ENCODE data around the gene ENAM. TPM values are rescaled to one million over a fixed set of nuclear protein-coding genes. Genes with fewer than 3 reads are reported as not detected.
"Not testable (repeated sequence)": the region's sequence is repeated elsewhere in the genome, so short reads cannot be mapped to it uniquely, and the experiment has no call there.

ENAM gene
- total and polyA plus RNA-seq, 4 donors = 0.06 to 0.46 TPM; not detected in 2

DNA sequence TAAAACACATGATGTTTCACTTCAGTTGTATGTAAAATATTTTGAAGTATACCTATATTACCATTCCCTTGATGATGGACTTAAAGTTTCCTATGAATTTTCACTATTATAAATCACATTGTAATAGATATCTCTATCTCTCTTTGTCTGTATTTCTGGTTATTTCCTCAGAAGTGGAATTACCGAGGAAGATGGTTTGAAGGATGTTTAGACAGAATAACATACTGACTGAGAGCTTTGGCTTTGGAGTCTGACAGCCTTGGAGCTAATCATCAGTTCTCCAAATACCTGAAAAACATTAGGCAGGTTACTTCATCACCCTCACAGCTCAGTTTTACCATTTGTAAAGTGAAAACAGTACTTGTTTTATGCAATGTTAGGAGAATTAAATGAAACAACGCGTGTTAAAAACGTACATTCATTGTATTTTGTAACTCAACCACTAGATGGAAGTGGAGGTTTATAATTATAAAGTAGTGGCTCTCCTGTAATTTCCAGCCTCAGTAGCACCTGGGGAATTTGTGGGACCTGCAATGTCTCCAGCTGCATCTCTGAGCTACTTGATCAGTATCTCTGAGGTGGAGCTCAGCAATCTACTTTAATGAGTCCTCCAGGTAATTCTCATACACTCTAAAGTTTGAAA lies 23.4 kb downstream of the ENAM start:
- WGBS (ENCODE audit: insufficient coverage) = no CpG with 5 or more reads among the region's 4 CpGs

DNA sequence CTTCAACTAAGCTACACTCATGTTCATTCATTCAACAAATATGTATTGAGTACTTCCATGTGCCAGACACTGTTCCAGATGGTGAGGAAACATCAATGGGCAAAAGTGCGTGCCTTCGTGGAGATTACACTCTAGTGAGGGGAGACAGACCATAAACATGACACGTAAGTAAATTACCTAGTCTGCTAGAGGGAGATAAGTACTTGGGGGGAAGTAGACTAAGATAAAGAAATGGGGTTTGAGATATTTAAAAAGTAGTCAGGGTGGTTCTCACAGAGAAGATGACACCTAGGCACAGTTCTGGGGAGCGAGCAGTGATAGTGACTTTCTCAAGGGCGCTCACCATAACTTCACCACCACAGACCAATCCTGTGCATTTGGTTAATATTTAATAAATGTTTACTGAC lies 26.1 kb downstream of the ENAM start:
- no peaks in the 10 kb centered on the region for H3K27me3 ChIP-seq (ENCODE audit: control insufficient read depth, insufficient read depth, low read length)
- H3K4me1 ChIP-seq (ENCODE audit: control insufficient read depth, insufficient read depth, low read length) = no peaks in the 10 kb centered on the region
- H3K27ac ChIP-seq (ENCODE audit: low read depth, low read length) = no peak overlapping the region
- no peaks in the 10 kb centered on the region for H3K36me3 ChIP-seq (ENCODE audit: control insufficient read depth, insufficient read depth, low read length)
- no peak for DNase-seq (ENCODE audit: low read depth in 4 of 6, low spot score in 6 of 6)
- 96% methylated on average over 3 of the region's 5 CpGs for WGBS (ENCODE audit: insufficient coverage)
- H3K9me3 ChIP-seq (ENCODE audit: control insufficient read depth, insufficient read depth, low read length) = no peaks in the 10 kb centered on the region
- no peak overlapping the region for H3K4me3 ChIP-seq (ENCODE audit: low read depth, low read length)

More for the DNA sequence above, 23.4 kb downstream of the ENAM start:
- Histone ChIP-seq H3K9me3 (ENCODE audit: control insufficient read depth, insufficient read depth, low read length) (no peaks in the 10 kb centered on the region), H3K4me3 (ENCODE audit: low read depth, low read length) (no peak overlapping the region), H3K27me3 (ENCODE audit: control insufficient read depth, insufficient read depth, low read length) (no peaks in the 10 kb centered on the region), H3K4me1 (ENCODE audit: control insufficient read depth, insufficient read depth, low read length) (no peaks in the 10 kb centered on the region), H3K36me3 (ENCODE audit: control insufficient read depth, insufficient read depth, low read length) (no peaks in the 10 kb centered on the region), H3K27ac (ENCODE audit: low read depth, low read length) (no peak overlapping the region)
- peak in 5 of 6 donors; percentile 6 to 86 (median 21) for DNase-seq (ENCODE audit: low read depth in 4 of 6, low spot score in 6 of 6)

DNA sequence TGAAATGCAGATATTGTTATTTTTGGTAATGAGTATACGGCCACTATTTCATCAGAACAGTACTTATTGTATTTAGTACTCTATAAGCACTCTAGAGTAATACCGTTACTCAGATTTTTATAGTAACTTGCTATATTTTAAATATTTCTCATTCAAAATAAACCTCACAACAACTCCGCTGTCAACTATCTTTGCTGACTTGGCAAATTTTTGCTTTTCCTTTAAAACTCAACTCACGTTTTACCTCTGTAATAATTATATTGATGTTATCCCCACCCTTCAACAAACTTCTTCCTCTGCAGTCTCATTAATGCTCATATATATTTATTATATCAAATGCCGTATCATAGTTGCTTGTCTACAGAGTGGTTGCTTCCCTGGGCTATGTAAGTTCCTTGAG lies 28.8 kb downstream of the ENAM start:
- no peak for DNase-seq (ENCODE audit: low read depth in 4 of 6, low spot score in 6 of 6)
- Histone ChIP-seq H3K4me1 (ENCODE audit: control insufficient read depth, insufficient read depth, low read length) (no peaks in the 10 kb centered on the region), H3K27me3 (ENCODE audit: control insufficient read depth, insufficient read depth, low read length) (no peaks in the 10 kb centered on the region), H3K36me3 (ENCODE audit: control insufficient read depth, insufficient read depth, low read length) (no peaks in the 10 kb centered on the region), H3K27ac (ENCODE audit: low read depth, low read length) (no peak overlapping the region), H3K9me3 (ENCODE audit: control insufficient read depth, insufficient read depth, low read length) (no peaks in the 10 kb centered on the region), H3K4me3 (ENCODE audit: low read depth, low read length) (no peak overlapping the region)
- no CpG with 5 or more reads among the region's 5 CpGs for WGBS (ENCODE audit: insufficient coverage)

DNA sequence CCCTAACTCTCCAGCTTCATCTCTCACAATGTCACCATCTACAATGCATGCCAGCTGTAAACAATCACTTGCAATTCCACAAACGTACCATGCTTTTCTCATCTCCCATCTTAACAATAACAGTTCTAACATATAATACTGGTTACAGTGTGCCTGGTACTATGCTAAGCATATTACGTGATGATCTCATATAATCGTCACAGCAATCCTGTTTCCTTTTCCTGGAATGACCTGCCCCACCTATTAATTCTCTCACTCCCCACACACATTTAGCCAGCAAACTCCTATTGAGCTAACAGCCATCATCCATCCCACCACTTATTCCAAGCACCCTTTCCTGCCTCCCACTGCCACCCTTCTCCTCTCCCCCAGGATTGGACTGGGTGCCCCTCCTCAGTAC lies 29.9 kb downstream of the ENAM start:
- no peak for DNase-seq (ENCODE audit: low read depth in 4 of 6, low spot score in 6 of 6)
- Histone ChIP-seq H3K9me3 (ENCODE audit: control insufficient read depth, insufficient read depth, low read length) (no peaks in the 10 kb centered on the region), H3K36me3 (ENCODE audit: control insufficient read depth, insufficient read depth, low read length) (no peaks in the 10 kb centered on the region), H3K27me3 (ENCODE audit: control insufficient read depth, insufficient read depth, low read length) (no peaks in the 10 kb centered on the region), H3K4me1 (ENCODE audit: control insufficient read depth, insufficient read depth, low read length) (no peaks in the 10 kb centered on the region), H3K27ac (ENCODE audit: low read depth, low read length) (no peak overlapping the region), H3K4me3 (ENCODE audit: low read depth, low read length) (no peak overlapping the region)
- 89% methylated on average over 2 of the region's 3 CpGs for WGBS (ENCODE audit: insufficient coverage)

DNA sequence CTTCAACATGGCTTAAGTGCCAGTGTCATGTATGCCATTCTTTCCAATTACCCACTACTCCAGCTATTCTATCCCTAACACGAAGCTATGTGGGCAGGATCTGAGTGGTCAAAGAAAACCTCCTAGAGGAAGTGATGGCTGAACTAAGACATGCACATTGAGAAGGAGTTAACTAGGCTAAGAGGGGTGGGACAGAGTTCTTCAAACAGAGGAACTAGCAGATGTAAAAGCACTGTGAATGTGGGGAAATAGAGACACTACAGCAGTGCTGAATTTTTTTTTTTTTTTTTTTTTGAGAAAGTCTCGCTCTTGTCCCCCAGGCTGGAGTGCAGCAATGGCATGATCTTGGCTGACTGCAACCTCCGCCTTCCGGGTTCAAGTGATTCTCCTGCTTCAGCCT lies 31.6 kb downstream of the ENAM start:
- WGBS (ENCODE audit: insufficient coverage) = 97% methylated on average over 3 of the region's 4 CpGs
- no peaks in the 10 kb centered on the region for H3K36me3 ChIP-seq (ENCODE audit: control insufficient read depth, insufficient read depth, low read length)

DNA sequence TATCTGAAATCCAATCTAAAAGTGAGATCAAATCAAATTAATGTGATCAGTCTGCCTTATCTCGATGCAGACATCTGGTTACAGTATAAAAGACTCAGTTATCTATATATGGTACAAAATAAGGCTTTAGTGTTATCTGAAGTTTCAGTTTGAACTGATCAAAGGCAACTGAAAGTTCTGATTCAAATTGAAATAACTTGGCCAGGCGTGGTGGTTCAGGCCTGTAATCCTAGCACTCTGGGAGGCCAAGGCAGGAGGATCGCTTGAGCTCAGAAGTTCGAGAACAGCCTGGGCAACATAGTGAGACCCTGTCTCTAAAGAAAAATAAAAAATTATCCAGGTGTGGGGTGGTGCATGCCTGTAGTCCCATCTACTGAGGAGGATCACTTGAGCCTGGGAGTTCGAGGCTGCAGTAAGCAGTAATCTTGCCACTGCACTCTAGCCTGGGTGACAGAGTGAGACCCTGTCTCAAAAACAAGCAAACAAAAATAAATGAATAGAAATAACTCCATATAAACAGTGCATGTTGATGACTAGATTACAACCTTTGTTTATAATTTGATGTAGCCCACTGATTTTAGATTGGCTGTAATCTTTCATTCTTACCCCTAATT lies 32.9 kb downstream of the ENAM start:
- not testable (repeated sequence) for DNase-seq (ENCODE audit: low read depth in 4 of 6, low spot score in 6 of 6); H3K4me1 ChIP-seq (ENCODE audit: control insufficient read depth, insufficient read depth, low read length)
- WGBS (ENCODE audit: insufficient coverage) = 82% methylated on average over 1 of the region's 5 CpGs

More for the DNA sequence above, 31.6 kb downstream of the ENAM start:
- no peaks in the 10 kb centered on the region for H3K9me3 ChIP-seq (ENCODE audit: control insufficient read depth, insufficient read depth, low read length)
- no peak overlapping the region for H3K27ac ChIP-seq (ENCODE audit: low read depth, low read length)
- H3K4me3 ChIP-seq (ENCODE audit: low read depth, low read length) = no peak overlapping the region
- no peaks in the 10 kb centered on the region for H3K27me3 ChIP-seq (ENCODE audit: control insufficient read depth, insufficient read depth, low read length)
- no peak for DNase-seq (ENCODE audit: low read depth in 4 of 6, low spot score in 6 of 6)
- H3K4me1 ChIP-seq (ENCODE audit: control insufficient read depth, insufficient read depth, low read length) = no peaks in the 10 kb centered on the region

DNA sequence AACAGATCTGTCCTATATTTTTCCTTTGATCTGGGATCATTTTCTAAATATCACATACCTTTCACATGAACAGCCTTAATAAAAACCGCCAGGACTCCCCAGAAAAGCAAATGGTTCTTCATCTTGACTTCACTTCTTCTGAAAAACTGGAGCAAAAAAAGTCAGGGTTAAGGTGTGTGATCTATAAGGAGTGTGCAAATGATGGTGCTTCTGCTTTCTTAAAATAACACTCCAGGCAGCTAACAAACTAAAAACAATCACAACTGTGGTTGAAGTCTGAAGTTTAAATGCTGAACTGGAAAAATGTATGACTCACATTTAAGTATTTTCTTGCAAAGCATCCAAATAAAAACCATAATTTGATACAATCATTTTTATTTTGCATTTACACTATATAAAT lies 37.8 kb downstream of the ENAM start, which contains the start of gene JCHAIN:
Gene JCHAIN, minus strand, starts transcription at position 140 of the 400 bp plus-strand sequence. Its CDS starts 18 bp downstream, at position 122.
- Histone ChIP-seq H3K4me1 (ENCODE audit: control insufficient read depth, insufficient read depth, low read length) (no peaks in the 10 kb centered on the region), H3K9me3 (ENCODE audit: control insufficient read depth, insufficient read depth, low read length) (no peaks in the 10 kb centered on the region), H3K36me3 (ENCODE audit: control insufficient read depth, insufficient read depth, low read length) (no peaks in the 10 kb centered on the region), H3K4me3 (ENCODE audit: low read depth, low read length) (no peak within 1 kb of the TSS), H3K27me3 (ENCODE audit: control insufficient read depth, insufficient read depth, low read length) (no peaks in the 10 kb centered on the region), H3K27ac (ENCODE audit: low read depth, low read length) (no peak within 1 kb of the TSS)
- no peak for DNase-seq (ENCODE audit: low read depth in 4 of 6, low spot score in 6 of 6)
- WGBS (ENCODE audit: insufficient coverage) = no CpG with 5 or more reads among the region's 1 CpG

More for the DNA sequence above, 32.9 kb downstream of the ENAM start:
- H3K27ac ChIP-seq (ENCODE audit: low read depth, low read length); H3K4me3 ChIP-seq (ENCODE audit: low read depth, low read length); H3K9me3 ChIP-seq (ENCODE audit: control insufficient read depth, insufficient read depth, low read length); H3K27me3 ChIP-seq (ENCODE audit: control insufficient read depth, insufficient read depth, low read length); H3K36me3 ChIP-seq (ENCODE audit: control insufficient read depth, insufficient read depth, low read length): not testable (repeated sequence)

DNA sequence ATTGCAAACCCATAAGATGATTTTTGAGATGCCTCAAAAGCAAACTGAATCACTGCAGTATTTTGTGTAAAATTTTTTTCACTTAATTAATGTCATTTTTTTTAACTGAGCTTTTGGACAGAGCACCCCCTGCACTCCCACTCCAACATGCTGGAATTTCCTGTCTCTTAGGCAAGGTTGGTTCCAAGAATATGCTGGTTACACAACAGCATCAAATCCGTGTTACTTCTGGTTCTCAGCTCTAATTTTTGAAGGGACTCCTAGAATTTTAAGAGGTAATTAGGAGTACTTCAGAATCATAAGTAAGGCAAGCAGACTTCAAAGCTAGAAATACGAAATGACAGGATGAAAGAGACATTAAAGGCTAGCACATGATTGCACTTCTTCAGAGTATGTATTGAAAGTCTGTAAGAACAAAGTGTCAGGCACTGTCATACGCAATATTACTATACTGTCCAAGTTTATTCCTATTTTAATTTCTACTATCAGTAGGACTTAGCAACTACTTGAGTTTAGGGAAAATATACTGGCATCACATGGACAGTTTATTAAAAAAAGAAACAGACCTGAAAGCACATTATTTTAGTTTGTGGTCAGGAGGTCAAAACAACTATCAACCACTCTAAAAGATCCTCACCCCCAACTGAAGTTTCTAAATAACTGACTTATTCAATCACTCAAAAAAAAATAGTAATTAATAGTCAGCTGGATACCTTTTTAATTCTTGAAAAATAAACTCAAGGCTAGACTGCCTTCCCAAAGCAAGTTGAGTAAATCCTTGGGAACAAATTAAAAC lies 39.4 kb downstream of the ENAM start:
- no peaks in the 10 kb centered on the region for H3K27me3 ChIP-seq (ENCODE audit: control insufficient read depth, insufficient read depth, low read length)
- WGBS (ENCODE audit: insufficient coverage) = 92% methylated on average over 2 of the region's 3 CpGs
- no peak for DNase-seq (ENCODE audit: low read depth in 4 of 6, low spot score in 6 of 6)
- H3K27ac ChIP-seq (ENCODE audit: low read depth, low read length) = no peak overlapping the region
- no peaks in the 10 kb centered on the region for H3K9me3 ChIP-seq (ENCODE audit: control insufficient read depth, insufficient read depth, low read length)
- H3K4me1 ChIP-seq (ENCODE audit: control insufficient read depth, insufficient read depth, low read length) = no peaks in the 10 kb centered on the region
- H3K36me3 ChIP-seq (ENCODE audit: control insufficient read depth, insufficient read depth, low read length) = no peaks in the 10 kb centered on the region
- no peak overlapping the region for H3K4me3 ChIP-seq (ENCODE audit: low read depth, low read length)

DNA sequence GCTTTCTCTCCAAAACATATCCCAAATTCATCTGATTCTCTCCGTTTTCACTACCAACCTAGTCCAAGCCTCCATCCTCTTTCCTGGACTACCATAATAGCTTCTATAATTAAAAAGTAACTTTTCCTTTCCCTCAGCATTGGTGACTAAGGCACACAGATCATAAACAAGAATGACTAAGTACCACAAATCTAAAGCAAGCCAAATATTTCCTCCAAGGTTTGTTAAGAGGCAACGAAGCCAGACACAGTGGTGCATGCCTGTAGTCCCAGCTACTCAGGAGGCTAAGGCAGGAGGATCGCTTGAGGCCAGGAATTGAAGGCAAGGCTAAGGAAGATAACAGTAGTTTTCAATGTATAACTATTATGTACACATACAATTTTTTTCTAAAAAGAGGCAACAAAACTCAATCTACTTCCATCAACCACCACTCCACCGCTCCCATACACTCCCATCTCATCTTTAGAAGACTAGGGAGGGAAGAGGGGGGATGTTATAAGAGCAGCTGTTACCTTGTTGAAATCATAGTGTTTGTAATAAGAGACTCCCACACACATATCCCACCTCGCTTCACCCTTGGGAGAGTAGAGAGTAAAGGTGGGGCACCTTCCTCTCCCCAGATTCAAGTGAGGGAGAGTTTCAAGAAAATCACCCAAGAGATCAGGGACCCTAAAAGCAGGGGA lies 41.9 kb downstream of the ENAM start:
- no CpG with 5 or more reads among the region's 5 CpGs for WGBS (ENCODE audit: insufficient coverage)
- Histone ChIP-seq H3K36me3 (ENCODE audit: control insufficient read depth, insufficient read depth, low read length) (no peaks in the 10 kb centered on the region), H3K9me3 (ENCODE audit: control insufficient read depth, insufficient read depth, low read length) (no peaks in the 10 kb centered on the region), H3K4me3 (ENCODE audit: low read depth, low read length) (no peak overlapping the region), H3K27me3 (ENCODE audit: control insufficient read depth, insufficient read depth, low read length) (no peaks in the 10 kb centered on the region), H3K4me1 (ENCODE audit: control insufficient read depth, insufficient read depth, low read length) (no peaks in the 10 kb centered on the region), H3K27ac (ENCODE audit: low read depth, low read length) (no peak overlapping the region)
- DNase-seq (ENCODE audit: low read depth in 4 of 6, low spot score in 6 of 6) = no peak
